Measurements from ENCODE around the gene ALB. TPM values are rescaled to one million over a fixed set of nuclear protein-coding genes. Genes with fewer than 3 reads are reported as not detected.

ALB gene
- total RNA-seq, 1 donor: not detected

GRCh38 chr4:73376976-73377375, 27.1 kb upstream of the ALB start:
- Histone ChIP-seq H3K4me1 (ENCODE audit: insufficient read depth, low read length) (no peaks in the 10 kb centered on the region), H3K4me3 (ENCODE audit: insufficient read depth, low read length) (no peak overlapping the region), H3K36me3 (ENCODE audit: insufficient read depth, low read length) (no peaks in the 10 kb centered on the region), H3K9me3 (ENCODE audit: low read depth, low read length) (no peaks in the 10 kb centered on the region), H4K20me1 (ENCODE audit: insufficient read depth, low read length) (no peaks in the 10 kb centered on the region), H3K27ac (ENCODE audit: low read depth, low read length) (no peak overlapping the region), H3K27me3 (ENCODE audit: insufficient read depth, low read length) (peaks cover 7% of the 10 kb centered on the region), H3K4me2 (ENCODE audit: insufficient read depth, low read length) (no peak overlapping the region), H3K79me2 (ENCODE audit: insufficient read depth, low read length) (no peaks in the 10 kb centered on the region), H2AFZ (ENCODE audit: low read length) (no peak overlapping the region)
- no peak for TF ChIP-seq CTCF (IDR thresholded peaks at IDR 0.05; ENCODE audit: extremely low read depth, low read depth, low read length)
- no peak for DNase-seq (ENCODE audit: insufficient read length, low spot score, missing footprints)

GRCh38 chr4:73378887-73379286, 25.2 kb upstream of the ALB start:
- Histone ChIP-seq H3K9me3 (ENCODE audit: low read depth, low read length) (no peaks in the 10 kb centered on the region), H3K4me3 (ENCODE audit: insufficient read depth, low read length) (no peak overlapping the region), H3K27me3 (ENCODE audit: insufficient read depth, low read length) (peaks cover 11% of the 10 kb centered on the region), H3K27ac (ENCODE audit: low read depth, low read length) (no peak overlapping the region), H2AFZ (ENCODE audit: low read length) (no peak overlapping the region), H3K4me1 (ENCODE audit: insufficient read depth, low read length) (no peaks in the 10 kb centered on the region), H3K4me2 (ENCODE audit: insufficient read depth, low read length) (no peak overlapping the region), H3K36me3 (ENCODE audit: insufficient read depth, low read length) (no peaks in the 10 kb centered on the region), H3K79me2 (ENCODE audit: insufficient read depth, low read length) (no peaks in the 10 kb centered on the region), H4K20me1 (ENCODE audit: insufficient read depth, low read length) (no peaks in the 10 kb centered on the region)
- DNase-seq (ENCODE audit: insufficient read length, low spot score, missing footprints): no peak
- TF ChIP-seq CTCF (IDR thresholded peaks at IDR 0.05; ENCODE audit: extremely low read depth, low read depth, low read length): no peak

DNA sequence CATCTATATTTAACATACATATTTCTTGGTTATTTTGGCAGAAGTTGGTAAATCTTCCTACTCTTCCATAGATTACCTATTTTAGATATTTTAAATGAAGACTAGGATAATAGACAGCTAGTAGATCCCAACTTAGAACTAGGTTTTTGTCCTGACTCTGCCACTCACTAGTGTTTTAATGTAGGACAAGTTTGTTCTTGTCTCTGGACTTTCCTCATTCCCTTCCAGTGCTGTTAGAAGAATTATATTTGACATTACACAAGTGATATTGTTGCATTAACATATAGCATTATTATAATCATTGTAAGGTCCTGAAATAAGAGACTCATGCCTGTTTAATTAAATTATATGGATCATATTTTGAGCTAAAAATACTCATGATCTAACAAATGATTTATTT, 24.1 kb upstream of the ALB start:
- Histone ChIP-seq H3K36me3 (ENCODE audit: insufficient read depth, low read length) (no peaks in the 10 kb centered on the region), H3K4me2 (ENCODE audit: insufficient read depth, low read length) (no peak overlapping the region), H3K79me2 (ENCODE audit: insufficient read depth, low read length) (no peaks in the 10 kb centered on the region), H3K4me3 (ENCODE audit: insufficient read depth, low read length) (no peak overlapping the region), H3K9me3 (ENCODE audit: low read depth, low read length) (no peaks in the 10 kb centered on the region), H2AFZ (ENCODE audit: low read length) (no peak overlapping the region), H3K27me3 (ENCODE audit: insufficient read depth, low read length) (peaks cover 11% of the 10 kb centered on the region), H3K4me1 (ENCODE audit: insufficient read depth, low read length) (no peaks in the 10 kb centered on the region), H4K20me1 (ENCODE audit: insufficient read depth, low read length) (no peaks in the 10 kb centered on the region), H3K27ac (ENCODE audit: low read depth, low read length) (no peak overlapping the region)
- no peak for DNase-seq (ENCODE audit: insufficient read length, low spot score, missing footprints)
- no peak for TF ChIP-seq CTCF (IDR thresholded peaks at IDR 0.05; ENCODE audit: extremely low read depth, low read depth, low read length)

DNA sequence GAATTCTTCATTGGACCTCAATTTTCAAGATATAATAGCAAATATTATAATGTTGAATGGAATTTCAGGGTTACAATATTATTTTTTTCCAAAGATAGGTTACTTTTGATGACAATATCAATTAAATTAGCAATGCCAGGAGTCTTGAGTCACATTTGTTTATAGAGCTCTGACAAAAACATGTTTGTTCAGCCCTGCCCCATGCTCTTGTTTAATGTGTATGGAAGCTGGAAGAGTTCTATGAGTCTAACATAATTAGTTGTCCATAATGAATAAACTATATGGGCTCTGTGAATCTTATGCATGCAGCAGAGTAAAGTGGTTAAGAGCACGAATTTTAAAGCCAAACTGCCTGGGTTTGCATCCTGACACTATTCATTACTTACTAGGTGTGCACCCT, 22.9 kb upstream of the ALB start:
- Histone ChIP-seq H3K36me3 (ENCODE audit: insufficient read depth, low read length) (no peaks in the 10 kb centered on the region), H3K79me2 (ENCODE audit: insufficient read depth, low read length) (no peaks in the 10 kb centered on the region), H3K27ac (ENCODE audit: low read depth, low read length) (no peak overlapping the region), H3K4me3 (ENCODE audit: insufficient read depth, low read length) (no peak overlapping the region), H3K27me3 (ENCODE audit: insufficient read depth, low read length) (peaks cover 7% of the 10 kb centered on the region), H3K9me3 (ENCODE audit: low read depth, low read length) (no peaks in the 10 kb centered on the region), H3K4me1 (ENCODE audit: insufficient read depth, low read length) (no peaks in the 10 kb centered on the region), H4K20me1 (ENCODE audit: insufficient read depth, low read length) (no peaks in the 10 kb centered on the region), H3K4me2 (ENCODE audit: insufficient read depth, low read length) (no peak overlapping the region), H2AFZ (ENCODE audit: low read length) (no peak overlapping the region)
- TF ChIP-seq CTCF (IDR thresholded peaks at IDR 0.05; ENCODE audit: extremely low read depth, low read depth, low read length): no peak
- no peak for DNase-seq (ENCODE audit: insufficient read length, low spot score, missing footprints)
